Natural killer cell (primary cell): Measurements from ENCODE around the gene ITFG1. TPM values are rescaled to one million over a fixed set of nuclear protein-coding genes. Genes with fewer than 3 reads are reported as not detected.

Experiments used
- total RNA-seq, 4 donors: library from RNA; stranded (reverse); fragments of 120-200 nt in 1 of 4; gene quantifications; one replicate each; pipeline versions ENCODE4 v1.2.3 to v1.2.4, GENCODE V29; 2013 to 2022

The ITFG1 gene
- total RNA-seq, 3 donors from 2014 or later (not counting 1 experiment from before 2014, with no cell fraction given): 30.4 to 44.1 (median 38.2) TPM

Other genes starting within 250 kb of the ITFG1 start
- 10 to 100 TPM; 54.4 to 64.0 (median 58.5) TPM for gene PHKB, start 268 bp upstream of the ITFG1 start, total RNA-seq